A673 (cell line): ENCODE results near the gene IDUA. TPM values are rescaled to one million over a fixed set of nuclear protein-coding genes. Genes with fewer than 3 reads are reported as not detected.

Source experiments
- BruUV-seq: library from RNA; stranded (reverse); fragments of 400-500 nt; replicated peaks from 2 replicates; lab custom pipeline; 2021; lab: Mats Ljungman, UMichigan
- CTCF ChIA-PET: fragments of 300-600 bp; sonication (Branson Sonifier 250); formaldehyde crosslinking; loops from one replicate; lab custom pipeline; 2022; ENCODE audit warnings: antibody characterized with exemption; lab: Charles Lee
- POLR2A ChIA-PET: fragments of 300-600 bp; sonication (Branson Sonifier 250); formaldehyde crosslinking; loops from one replicate; lab custom pipeline; 2022; ENCODE audit warnings: antibody characterized with exemption; ENCODE audit not compliant: low non-redundant PET; lab: Charles Lee
- DNase-seq: peaks from one replicate; pipeline ENCODE4 v3.0.0-alpha.2; 2015; ENCODE audit warnings: low spot score
- H3K27ac ChIP-seq: fragments of 200-600 bp; sonication (generic); 2 replicates; pipeline ENCODE4 v1.5.1; 2016; ENCODE audit warnings: mixed run types, low read depth, mild to moderate bottlenecking, mixed read lengths, antibody characterized with exemption, low read length; ENCODE audit not compliant: poor library complexity, severe bottlenecking
- H3K27me3 ChIP-seq: fragments of 200-600 bp; sonication (generic); replicated peaks from 2 replicates; pipeline ENCODE4 v1.6.1; 2017; ENCODE audit warnings: mixed run types, low read depth, mild to moderate bottlenecking, mixed read lengths, antibody characterized with exemption, low read length; ENCODE audit not compliant: insufficient read depth, poor library complexity
- H3K36me3 ChIP-seq: fragments of 200-600 bp; sonication (generic); 2 replicates; pipeline ENCODE4 v1.6.1; 2016; ENCODE audit warnings: mixed run types, mild to moderate bottlenecking, mixed read lengths, antibody characterized with exemption, low read length; ENCODE audit not compliant: insufficient read depth, poor library complexity, severe bottlenecking
- H3K4me1 ChIP-seq: fragments of 200-600 bp; sonication (generic); 2 replicates; pipeline ENCODE4 v1.6.1; 2017; ENCODE audit warnings: mixed run types, mild to moderate bottlenecking, mixed read lengths, antibody characterized with exemption, low read length; ENCODE audit not compliant: insufficient read depth, poor library complexity, severe bottlenecking
- H3K4me3 ChIP-seq: fragments of 200-600 bp; sonication (generic); 2 replicates; pipeline ENCODE4 v1.5.1; 2016; ENCODE audit warnings: low read depth, mixed run types, mild to moderate bottlenecking, mixed read lengths, low read length; ENCODE audit not compliant: poor library complexity, severe bottlenecking
- H3K9me3 ChIP-seq: fragments of 200-600 bp; sonication (generic); 2 replicates; pipeline ENCODE4 v1.6.1; 2016; ENCODE audit warnings: mixed run types, low read depth, mild to moderate bottlenecking, mixed read lengths, antibody characterized with exemption, low read length; ENCODE audit not compliant: poor library complexity, severe bottlenecking
- EZH2 ChIP-seq: fragments of 200-600 bp; sonication (generic); IDR thresholded peaks from 2 replicates; pipeline ENCODE4 v1.6.1; 2017; ENCODE audit warnings: borderline replicate concordance, low read depth, mild to moderate bottlenecking, mixed read lengths, antibody characterized with exemption, low read length; ENCODE audit not compliant: poor library complexity, severe bottlenecking
- intact Hi-C: fragments of 100-400 bp; cut with micrococcal nuclease; formaldehyde crosslinking; loops from one replicate; pipeline ENCODE4 v1.10.0; 2022; ENCODE audit not compliant: unreplicated experiment
- total RNA-seq: library from RNA; stranded (reverse); gene quantifications from 2 replicates; pipeline ENCODE4 v1.2.3, GENCODE V29; 2021
- TF ChIP-seq, protein P1 (sequence below): fragments of 300-800, 200-600 bp; sonication (generic); conservative IDR thresholded peaks from 2 replicates; pipeline ENCODE4 v1.5.1; 2017; ENCODE audit warnings: low read depth, mild to moderate bottlenecking, antibody characterized with exemption, low read length, moderate library complexity, mixed read lengths

IDUA gene
- total RNA-seq, 1 experiment from 2014 or later, result 12.3 TPM

GRCh38 chr4:1019320-1019719 is 32.5 kb downstream of the IDUA start:
- POLR2A ChIA-PET, result no interaction called here
- DNase-seq, result no peak
- no TSS peak for BruUV-seq
- peaks cover 7% of the 10 kb centered on the region for H3K4me1 ChIP-seq
- H3K27ac ChIP-seq, result no peak overlapping the region
- CTCF ChIA-PET, result no interaction called here
- intact Hi-C loops, result no loop called here
- TF ChIP-seq, protein P1, sequence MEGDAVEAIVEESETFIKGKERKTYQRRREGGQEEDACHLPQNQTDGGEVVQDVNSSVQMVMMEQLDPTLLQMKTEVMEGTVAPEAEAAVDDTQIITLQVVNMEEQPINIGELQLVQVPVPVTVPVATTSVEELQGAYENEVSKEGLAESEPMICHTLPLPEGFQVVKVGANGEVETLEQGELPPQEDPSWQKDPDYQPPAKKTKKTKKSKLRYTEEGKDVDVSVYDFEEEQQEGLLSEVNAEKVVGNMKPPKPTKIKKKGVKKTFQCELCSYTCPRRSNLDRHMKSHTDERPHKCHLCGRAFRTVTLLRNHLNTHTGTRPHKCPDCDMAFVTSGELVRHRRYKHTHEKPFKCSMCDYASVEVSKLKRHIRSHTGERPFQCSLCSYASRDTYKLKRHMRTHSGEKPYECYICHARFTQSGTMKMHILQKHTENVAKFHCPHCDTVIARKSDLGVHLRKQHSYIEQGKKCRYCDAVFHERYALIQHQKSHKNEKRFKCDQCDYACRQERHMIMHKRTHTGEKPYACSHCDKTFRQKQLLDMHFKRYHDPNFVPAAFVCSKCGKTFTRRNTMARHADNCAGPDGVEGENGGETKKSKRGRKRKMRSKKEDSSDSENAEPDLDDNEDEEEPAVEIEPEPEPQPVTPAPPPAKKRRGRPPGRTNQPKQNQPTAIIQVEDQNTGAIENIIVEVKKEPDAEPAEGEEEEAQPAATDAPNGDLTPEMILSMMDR, result no peak
- TF ChIP-seq EZH2, result no peak
- H3K27me3 ChIP-seq, result no peaks in the 10 kb centered on the region
- no peak overlapping the region for H3K4me3 ChIP-seq
- no peaks in the 10 kb centered on the region for H3K9me3 ChIP-seq
- no peaks in the 10 kb centered on the region for H3K36me3 ChIP-seq

- Histone ChIP-seq H3K27ac (no peak overlapping the region), H3K36me3 (no peaks in the 10 kb centered on the region), H3K9me3 (no peaks in the 10 kb centered on the region), H3K27me3 (no peaks in the 10 kb centered on the region), H3K4me1 (peaks cover 7% of the 10 kb centered on the region), H3K4me3 (no peak overlapping the region)
- peak; percentile 58 for DNase-seq
- intact Hi-C loops, result no loop called here
- no TSS peak for BruUV-seq
- TF ChIP-seq, protein P1, result no peak
- TF ChIP-seq EZH2, result no peak
- POLR2A ChIA-PET, result no interaction called here
- CTCF ChIA-PET, result no interaction called here
These were observed 33.1 kb downstream of the IDUA start for GRCh38 chr4:1019729-1020470.

GRCh38 chr4:1021386-1022050 is 34.7 kb downstream of the IDUA start:
- peaks cover 6% of the 10 kb centered on the region for H3K36me3 ChIP-seq
- no peaks in the 10 kb centered on the region for H3K9me3 ChIP-seq
- H3K4me3 ChIP-seq, result no peak overlapping the region
- CTCF ChIA-PET, result no interaction called here
- H3K27ac ChIP-seq, result no peak overlapping the region
- intact Hi-C loops, result no loop called here
- POLR2A ChIA-PET, result no interaction called here
- BruUV-seq, result no TSS peak
- TF ChIP-seq, protein P1, result no peak
- no peak for DNase-seq
- H3K27me3 ChIP-seq, result no peaks in the 10 kb centered on the region
- H3K4me1 ChIP-seq, result peaks cover 7% of the 10 kb centered on the region
